Measurements from ENCODE around the gene NPAS3.

NPAS3 gene

GRCh38 chr14:33413381-33413780 lies 474.7 kb downstream of the NPAS3 start:
- H3K4me3 ChIP-seq (ENCODE audit: control insufficient read depth, low read depth, low read length): no peak overlapping the region
- no peak for DNase-seq (ENCODE audit: low read depth)
- TF ChIP-seq, protein P1, sequence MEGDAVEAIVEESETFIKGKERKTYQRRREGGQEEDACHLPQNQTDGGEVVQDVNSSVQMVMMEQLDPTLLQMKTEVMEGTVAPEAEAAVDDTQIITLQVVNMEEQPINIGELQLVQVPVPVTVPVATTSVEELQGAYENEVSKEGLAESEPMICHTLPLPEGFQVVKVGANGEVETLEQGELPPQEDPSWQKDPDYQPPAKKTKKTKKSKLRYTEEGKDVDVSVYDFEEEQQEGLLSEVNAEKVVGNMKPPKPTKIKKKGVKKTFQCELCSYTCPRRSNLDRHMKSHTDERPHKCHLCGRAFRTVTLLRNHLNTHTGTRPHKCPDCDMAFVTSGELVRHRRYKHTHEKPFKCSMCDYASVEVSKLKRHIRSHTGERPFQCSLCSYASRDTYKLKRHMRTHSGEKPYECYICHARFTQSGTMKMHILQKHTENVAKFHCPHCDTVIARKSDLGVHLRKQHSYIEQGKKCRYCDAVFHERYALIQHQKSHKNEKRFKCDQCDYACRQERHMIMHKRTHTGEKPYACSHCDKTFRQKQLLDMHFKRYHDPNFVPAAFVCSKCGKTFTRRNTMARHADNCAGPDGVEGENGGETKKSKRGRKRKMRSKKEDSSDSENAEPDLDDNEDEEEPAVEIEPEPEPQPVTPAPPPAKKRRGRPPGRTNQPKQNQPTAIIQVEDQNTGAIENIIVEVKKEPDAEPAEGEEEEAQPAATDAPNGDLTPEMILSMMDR (IDR thresholded peaks at IDR 0.05; ENCODE audit: control insufficient read depth, insufficient read depth, low read depth, low read length, missing control alignments): no peak

DNA sequence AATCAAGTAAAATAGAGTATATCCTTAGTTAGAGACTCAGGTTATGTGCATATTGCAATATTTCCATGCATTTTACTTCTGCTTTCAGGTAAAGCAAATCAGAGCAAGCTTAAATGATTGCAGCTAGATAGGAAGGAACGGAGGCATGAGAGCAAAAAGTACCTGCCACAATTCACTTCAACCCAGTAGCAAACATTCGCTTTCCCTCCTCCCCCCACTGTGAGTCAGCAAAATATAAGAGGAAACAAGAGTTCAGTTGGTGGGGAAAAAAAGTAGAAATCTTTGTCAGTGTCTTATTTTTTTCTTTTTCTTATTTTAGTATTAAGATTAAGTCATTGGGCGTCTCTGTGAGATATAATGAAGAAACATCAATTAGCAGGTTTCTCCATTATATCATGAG lies 475.4 kb downstream of the NPAS3 start:
- H3K4me3 ChIP-seq (ENCODE audit: control insufficient read depth, low read depth, low read length): no peak overlapping the region
- TF ChIP-seq, protein P1 (IDR thresholded peaks at IDR 0.05; ENCODE audit: control insufficient read depth, insufficient read depth, low read depth, low read length, missing control alignments): no peak
- no peak for DNase-seq (ENCODE audit: low read depth)

DNA sequence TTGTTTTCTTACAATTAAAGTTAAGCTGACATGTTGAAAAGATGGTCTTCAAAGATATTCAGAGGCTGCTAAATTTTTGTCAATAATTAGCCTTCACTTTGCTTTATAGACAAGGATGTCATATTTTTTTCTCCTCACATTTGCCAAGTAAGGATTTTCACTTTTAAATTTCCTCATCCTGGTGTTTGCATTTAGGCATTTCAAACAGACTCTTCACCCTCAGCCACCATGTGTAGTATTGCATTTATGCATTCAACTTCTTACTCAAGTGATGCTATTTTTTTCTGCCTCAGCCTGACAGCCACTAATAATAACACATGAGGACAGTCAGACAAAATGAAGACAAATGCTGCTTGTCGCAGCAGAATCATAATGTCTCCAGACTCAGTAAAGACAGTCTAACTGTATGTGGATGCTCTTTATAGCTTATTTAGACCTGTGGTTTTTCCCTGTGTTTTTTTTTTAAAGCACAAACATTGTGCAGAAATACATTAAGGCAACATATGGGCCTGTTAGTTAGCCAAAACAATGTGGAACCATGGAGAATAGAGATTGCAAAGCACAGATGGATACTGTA lies 481.5 kb downstream of the NPAS3 start:
- TF ChIP-seq, protein P1 (IDR thresholded peaks at IDR 0.05; ENCODE audit: control insufficient read depth, insufficient read depth, low read depth, low read length, missing control alignments): no peak
- no peak for DNase-seq (ENCODE audit: low read depth)
- no peak overlapping the region for H3K4me3 ChIP-seq (ENCODE audit: control insufficient read depth, low read depth, low read length)

DNA sequence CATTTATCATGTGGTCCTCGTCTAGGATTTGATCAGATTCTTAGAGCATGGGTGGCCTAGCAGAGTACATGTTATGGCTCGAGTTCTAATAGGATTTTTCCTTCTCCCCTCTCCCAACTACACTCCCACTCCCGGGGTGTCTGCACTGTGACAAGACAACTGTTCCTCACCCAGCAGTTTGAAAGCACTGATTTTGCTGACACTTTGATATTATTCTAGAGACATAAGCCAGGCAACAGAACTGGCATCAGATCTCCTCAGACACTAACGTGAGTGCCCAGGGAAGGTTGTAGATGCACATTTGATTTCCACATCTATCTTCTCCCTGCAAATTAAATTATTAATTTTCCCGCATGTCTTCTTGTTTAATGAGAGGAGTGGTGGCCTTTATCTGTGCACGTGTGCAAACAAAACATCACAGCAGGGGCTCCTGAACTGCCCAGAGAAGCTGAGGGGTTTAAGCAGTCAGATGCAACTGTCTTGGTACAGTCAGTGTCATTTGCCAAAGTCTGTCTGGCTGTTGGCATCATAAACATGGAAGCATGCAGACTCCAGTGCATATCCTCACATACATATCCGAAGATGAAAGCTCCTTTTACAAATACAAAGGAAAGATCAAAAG lies 491.8 kb downstream of the NPAS3 start:
- TF ChIP-seq, protein P1 (IDR thresholded peaks at IDR 0.05; ENCODE audit: control insufficient read depth, insufficient read depth, low read depth, low read length, missing control alignments): no peak
- DNase-seq (ENCODE audit: low read depth): no peak
- no peak overlapping the region for H3K4me3 ChIP-seq (ENCODE audit: control insufficient read depth, low read depth, low read length)

- H3K4me3 ChIP-seq (ENCODE audit: control insufficient read depth, low read depth, low read length): no peak overlapping the region
- TF ChIP-seq, protein P1 (IDR thresholded peaks at IDR 0.05; ENCODE audit: control insufficient read depth, insufficient read depth, low read depth, low read length, missing control alignments): peak; percentile 46
- DNase-seq (ENCODE audit: low read depth): peak; percentile 1
Observed at GRCh38 chr14:33432407-33433023, 493.8 kb downstream of the NPAS3 start.

GRCh38 chr14:33433396-33433795 lies 494.7 kb downstream of the NPAS3 start:
- no peak for DNase-seq (ENCODE audit: low read depth)
- TF ChIP-seq, protein P1 (IDR thresholded peaks at IDR 0.05; ENCODE audit: control insufficient read depth, insufficient read depth, low read depth, low read length, missing control alignments): no peak
- H3K4me3 ChIP-seq (ENCODE audit: control insufficient read depth, low read depth, low read length): no peak overlapping the region

All from AG09309 (cell line).